GM18520 (cell line): ENCODE measurements around the gene P2RX7.
"Not testable (repeated sequence)": the region's sequence is repeated elsewhere in the genome, so short reads cannot be mapped to it uniquely, and the experiment has no call there.

Experiments
- ATAC-seq: cut with Tn5 transposase; IDR thresholded peaks from one replicate; pipeline ENCODE4 v1.9.1; 2021; ENCODE audit not compliant: unreplicated experiment

The P2RX7 gene

DNA sequence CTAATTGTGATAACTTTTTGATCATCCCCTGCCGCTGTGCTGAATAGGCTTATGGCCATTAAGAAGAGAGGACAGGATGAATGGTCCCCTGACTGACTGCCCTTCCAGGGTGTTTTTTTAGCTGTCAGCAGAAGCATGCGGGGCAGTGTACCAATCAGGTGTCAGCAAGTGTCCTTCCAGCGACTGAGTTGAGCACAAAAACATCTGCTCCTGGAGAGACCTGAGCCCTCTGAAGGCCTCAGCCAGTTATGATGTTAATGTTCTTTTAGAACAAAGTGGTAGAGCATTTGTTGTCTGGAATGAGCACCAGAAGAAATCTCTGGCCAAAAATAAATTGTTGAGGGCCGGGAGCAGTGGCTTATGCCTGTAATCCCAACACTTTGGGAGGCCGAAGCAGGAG, 37.5 kb downstream of the P2RX7 start:
- ATAC-seq = no peak

DNA sequence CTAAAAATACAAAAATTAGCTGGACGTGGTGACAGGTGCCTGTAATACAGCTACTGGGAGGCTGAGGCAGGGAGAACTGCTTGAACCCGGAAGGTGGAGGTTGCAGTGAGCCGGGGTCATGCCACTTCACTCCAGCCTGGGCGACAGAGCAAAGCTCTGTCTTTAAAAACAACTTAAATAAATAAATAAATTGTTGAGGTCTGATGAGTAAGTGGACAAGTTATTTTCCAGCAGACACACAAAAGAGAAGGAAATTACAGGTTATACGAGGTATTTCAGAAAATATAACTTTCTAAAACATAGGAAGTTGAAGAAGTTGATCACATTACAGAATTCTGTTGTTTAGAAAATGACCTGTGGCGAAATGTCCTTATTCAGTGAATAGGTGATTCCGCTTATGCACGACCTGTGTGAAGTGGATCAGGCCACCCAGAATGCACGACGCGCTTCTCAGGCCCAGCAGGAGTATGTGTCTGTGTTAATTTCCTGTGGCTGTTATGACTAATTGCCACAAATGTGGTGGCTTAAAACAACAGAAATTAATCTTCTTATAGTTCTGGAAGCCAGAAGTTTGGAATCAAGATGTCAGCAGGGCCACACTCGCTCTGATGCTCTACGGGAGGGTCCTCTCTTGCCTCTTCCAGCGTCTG, 38.1 kb downstream of the P2RX7 start:
- no peak for ATAC-seq

DNA sequence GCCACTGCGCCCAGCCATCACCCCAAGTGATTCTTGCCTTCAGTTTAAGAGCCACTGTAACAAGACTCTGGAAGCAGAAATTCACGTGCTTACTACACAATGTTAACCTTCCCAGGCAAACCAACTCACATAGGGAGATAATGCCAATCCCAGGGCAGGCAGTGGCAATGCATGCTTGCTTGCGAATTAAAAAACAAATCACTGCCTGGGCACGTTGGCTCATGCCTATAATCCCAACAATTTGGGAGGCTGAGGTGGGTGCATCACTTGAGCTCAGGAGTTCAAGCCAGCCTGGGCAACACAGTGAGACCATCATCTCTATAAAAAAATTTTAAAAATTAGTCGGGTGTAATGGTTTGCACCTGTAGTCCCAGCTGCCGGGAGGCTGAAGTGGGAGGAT, 39.5 kb downstream of the P2RX7 start:
- no peak for ATAC-seq

DNA sequence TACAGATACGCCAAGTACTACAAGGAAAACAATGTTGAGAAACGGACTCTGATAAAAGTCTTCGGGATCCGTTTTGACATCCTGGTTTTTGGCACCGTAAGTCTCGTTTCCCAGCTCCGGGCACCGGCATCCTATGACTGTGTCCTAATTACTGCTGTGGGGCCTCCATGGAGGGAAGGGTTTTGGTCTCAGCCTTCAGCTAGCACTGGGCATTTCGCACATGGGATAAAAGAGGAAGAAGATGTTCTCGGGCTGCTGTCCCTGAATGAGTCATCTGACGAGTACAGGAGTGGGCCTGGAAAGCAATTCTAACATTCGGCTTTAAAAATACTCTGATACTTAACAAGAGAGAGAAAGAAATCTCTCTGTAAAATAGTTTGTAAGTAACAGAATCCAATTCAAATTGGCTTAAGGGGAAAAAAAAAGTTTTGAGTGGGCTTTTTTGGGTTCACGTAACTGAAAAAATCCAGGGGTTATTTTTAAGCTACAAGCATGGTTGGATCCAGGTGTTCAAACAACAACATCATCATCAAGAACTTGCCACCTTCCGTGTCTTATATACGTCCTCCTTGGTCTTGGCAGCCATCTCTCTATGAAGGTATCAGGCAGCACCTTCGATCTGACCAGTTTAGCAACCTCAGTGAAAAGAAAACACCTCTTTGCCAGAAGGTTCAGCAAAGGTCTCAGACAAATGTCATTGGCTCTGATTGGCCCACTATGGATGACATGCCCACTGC, 42.9 kb downstream of the P2RX7 start:
- ATAC-seq = no peak

DNA sequence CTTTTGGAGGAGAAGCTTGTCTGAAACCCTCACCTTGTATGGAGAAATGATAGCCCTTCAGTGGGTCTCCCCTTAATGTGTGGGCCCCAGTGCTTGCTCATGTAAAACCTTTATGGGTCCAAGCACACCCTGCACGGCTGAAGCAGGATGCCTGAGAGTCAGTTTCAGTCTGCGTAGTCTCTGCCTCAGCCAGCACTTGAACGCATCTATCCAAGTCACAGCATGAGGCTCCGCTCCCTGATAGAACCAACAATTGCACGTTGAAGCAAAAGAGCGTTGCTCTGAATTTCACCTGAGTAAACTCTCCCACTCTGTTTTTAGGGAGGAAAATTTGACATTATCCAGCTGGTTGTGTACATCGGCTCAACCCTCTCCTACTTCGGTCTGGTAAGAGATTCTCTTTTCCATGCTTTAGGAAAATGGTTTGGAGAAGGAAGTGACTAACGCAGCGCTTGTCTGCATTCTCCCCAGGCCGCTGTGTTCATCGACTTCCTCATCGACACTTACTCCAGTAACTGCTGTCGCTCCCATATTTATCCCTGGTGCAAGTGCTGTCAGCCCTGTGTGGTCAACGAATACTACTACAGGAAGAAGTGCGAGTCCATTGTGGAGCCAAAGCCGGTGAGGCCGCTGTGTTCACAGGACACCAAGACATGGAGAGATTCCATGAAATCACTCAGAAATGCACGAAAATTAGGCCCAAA, 44.3 kb downstream of the P2RX7 start:
- ATAC-seq = no peak

DNA sequence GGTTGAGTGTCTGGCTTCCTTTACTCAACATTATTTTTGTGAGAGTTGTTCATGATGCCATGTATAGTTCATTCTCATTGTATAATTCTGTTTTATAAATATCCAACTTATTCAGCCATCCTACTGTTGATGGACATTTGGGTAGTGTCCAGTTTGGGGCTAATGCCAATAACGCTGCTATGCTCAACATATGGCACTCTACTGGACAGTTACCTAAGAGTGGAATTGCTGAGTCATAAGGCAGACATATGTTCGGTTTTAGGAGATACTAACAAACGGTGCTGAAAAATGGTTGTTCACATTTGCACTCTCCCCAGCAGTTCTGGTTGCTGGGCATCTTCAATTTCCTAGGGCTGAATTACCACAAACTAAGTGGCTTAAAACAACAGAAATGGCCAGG, 48.5 kb downstream of the P2RX7 start:
- ATAC-seq = no peak

DNA sequence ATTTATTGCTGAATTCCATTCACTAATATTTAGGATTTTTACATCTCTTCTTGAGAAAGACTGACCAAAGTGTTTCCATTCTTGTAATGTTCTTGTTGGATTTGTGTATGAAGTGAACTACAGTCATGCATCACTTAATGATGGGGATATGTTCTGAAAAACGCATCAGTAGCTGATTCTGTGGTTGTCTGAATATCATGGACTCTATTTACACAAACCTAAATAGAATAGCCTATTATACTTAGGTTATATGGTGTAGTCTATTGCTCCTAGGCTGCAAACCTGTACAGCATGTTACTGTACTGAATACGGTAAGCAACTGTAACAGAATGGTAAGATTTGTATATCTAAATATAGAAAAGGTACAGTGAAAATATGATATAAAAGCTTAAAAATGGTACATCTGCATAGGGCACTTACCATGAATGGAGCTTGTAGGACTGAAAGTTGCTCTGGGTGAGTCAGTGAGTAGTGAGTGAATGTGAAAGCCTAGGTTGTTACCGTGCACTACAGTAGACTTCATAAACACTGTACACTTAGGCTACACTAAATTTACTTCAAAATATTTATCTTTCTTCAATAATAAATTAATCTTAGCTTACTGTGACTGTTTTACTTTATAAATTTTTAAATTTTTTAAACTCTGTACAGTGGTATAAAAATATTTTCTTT, 49.7 kb downstream of the P2RX7 start:
- ATAC-seq = no peak

DNA sequence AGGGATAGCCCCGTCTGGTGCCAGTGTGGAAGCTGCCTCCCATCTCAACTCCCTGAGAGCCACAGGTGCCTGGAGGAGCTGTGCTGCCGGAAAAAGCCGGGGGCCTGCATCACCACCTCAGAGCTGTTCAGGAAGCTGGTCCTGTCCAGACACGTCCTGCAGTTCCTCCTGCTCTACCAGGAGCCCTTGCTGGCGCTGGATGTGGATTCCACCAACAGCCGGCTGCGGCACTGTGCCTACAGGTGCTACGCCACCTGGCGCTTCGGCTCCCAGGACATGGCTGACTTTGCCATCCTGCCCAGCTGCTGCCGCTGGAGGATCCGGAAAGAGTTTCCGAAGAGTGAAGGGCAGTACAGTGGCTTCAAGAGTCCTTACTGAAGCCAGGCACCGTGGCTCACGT, 51.7 kb downstream of the P2RX7 start:
- ATAC-seq = no peak

DNA sequence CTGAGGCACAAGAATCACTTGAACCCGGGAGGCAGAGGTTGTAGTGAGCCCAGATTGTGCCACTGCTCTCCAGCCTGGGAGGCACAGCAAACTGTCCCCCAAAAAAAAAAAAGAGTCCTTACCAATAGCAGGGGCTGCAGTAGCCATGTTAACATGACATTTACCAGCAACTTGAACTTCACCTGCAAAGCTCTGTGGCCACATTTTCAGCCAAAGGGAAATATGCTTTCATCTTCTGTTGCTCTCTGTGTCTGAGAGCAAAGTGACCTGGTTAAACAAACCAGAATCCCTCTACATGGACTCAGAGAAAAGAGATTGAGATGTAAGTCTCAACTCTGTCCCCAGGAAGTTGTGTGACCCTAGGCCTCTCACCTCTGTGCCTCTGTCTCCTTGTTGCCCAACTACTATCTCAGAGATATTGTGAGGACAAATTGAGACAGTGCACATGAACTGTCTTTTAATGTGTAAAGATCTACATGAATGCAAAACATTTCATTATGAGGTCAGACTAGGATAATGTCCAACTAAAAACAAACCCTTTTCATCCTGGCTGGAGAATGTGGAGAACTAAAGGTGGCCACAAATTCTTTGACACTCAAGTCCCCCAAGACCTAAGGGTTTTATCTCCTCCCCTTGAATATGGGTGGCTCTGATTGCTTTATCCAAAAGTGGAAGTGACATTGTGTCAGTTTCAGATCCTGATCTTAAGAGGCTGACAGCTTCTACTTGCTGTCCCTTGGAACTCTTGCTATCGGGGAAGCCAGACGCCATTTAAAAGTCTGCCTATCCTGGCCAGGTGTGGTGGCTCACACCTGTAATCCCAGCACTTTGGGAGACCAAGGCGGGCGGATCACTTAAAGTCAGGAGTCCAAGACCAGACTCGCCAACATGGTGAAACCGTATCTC, 52.6 kb downstream of the P2RX7 start:
- no peak for ATAC-seq

DNA sequence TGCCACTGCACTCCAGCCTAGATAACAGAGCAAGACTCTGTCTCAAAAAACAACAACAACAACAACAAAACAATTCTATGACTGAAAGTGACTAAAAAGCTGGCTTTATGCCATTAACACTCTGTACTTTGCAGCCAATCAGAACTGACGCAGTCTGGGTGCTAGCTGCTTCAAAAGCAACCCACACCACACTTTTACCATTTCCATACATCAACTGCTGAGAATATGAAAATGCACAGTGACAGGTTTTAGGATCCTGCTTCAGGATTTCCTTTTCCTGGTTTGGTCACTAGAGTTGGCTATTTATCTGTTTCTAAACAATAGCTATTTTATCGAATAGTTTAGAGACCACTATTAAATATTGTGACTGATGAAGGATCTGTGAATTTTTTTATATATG, 54.1 kb downstream of the P2RX7 start:
- ATAC-seq = no peak

DNA sequence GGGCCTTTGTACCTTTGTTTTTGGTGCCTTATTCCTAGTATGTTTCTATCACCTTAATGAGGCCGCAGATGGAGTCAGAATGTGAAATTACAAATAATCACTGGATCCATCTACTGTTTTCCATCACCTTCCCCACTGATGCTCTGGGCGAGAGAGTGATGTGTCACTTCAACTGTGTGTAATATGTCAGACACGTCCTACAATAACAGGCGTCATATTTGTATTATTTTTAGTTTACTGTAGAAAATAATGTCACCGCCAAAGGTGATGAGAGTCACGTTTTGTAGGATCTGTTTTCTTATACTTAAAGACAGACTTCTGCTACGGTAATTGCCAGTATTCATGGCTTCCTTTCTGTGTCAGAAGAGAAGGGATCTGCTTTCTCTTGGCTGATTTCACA, 54.8 kb downstream of the P2RX7 start:
- ATAC-seq = no peak

DNA sequence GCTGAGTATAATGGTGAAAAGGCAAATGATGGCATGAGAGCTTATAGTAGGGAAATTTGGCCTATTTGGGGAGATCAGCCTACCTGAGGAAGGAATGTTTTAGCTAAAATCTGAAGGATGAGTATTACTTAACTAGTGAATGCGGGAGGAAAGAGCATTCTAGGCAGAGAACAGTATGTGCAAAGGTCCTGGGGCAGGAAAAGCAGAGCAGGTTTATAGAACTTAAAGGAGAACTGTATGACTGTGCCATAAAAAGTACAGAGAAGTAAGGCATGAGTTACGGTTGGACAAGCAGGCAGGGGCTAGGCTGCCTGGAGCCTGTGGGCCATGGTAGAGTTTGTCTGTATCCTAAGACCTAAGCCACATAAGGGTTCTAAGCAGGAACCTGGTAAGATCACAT, 55.6 kb downstream of the P2RX7 start:
- no peak for ATAC-seq

DNA sequence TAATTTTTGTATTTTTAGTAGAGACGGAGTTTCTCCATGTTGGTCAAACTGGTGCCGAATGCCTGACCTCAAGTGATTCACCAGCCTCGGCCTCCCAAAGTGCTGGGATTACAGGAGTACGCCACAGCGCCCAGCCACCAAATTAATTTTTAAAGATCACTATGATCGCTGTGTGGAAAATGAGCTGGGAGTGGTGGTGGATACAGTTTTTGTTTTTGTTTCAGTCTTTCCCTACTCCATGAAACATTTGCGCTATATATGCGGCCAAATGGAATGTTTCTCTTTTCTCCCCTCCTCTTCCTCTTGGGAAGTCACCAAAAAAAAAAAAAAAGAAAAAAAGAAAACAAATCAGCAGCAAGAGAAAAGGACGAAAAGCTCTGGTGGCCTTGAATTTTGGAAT, 56.5 kb downstream of the P2RX7 start:
- ATAC-seq = no peak

DNA sequence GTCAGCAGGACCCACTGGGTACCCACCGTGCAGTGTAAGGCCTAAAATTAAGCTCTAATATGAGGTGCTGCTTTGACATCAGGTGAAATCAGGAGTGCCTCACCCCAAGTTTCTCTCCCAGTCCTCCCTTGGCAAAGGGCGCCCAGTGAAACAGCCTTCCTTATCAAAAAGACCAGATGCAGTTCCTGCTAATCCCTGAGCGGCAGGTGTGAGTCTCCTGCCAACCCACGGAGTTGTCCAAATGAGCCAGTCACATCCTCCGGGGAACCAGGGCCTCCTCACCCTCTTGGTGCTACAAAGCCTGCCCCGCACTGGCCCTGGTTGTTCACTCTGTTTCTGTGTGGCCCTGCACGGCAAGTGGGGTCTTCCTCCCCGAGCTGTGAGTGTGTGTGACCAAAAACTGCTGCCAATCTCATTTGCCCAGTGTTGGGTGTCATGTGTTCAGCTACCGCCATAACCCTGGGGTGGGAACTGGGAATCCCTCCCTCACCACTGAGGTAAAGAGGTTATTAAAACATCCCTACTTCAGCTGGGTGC, 57.0 kb downstream of the P2RX7 start:
- ATAC-seq = no peak

DNA sequence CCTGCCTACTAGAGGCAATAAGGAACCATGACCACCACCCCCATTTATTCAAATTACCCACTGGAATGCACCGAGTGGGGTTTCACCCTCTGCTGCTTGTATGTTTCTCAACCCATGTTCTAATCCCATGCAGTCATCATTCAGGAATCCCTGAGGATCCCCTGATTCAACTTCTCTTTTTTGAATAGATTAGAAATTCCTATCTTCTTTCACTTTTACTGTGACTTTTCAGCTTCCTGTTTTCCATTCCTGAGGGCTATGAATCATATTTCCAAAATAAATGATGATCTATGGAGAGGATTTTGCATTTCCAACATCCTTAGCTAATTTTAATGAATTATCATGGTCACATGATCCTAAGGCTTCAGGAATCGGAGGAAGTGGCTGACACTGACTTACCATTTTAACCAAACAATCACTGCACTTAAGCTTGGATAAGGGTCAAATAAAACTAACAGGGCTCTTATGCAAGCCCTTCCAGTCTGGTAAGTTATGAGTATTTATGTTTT, 57.9 kb downstream of the P2RX7 start:
- no peak for ATAC-seq

DNA sequence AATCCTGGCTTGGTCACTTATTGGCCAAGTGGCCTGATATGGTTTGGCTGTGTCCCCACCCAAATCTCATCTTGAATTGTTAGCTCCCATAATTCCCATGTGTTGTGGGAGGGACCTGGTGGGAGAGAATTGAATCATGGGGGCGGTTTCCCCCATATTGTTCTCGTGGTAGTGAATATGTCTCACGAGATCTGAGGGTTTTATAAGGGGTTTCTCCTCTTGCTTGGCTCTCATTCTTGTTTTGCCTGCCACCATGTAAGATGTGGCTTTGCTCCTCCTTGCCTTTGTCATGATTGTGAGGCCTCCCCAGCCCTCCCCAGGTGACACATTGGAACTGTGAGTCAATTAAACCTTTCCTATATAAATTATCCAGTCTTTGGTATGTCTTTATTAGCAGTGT, 58.5 kb downstream of the P2RX7 start:
- ATAC-seq = no peak

DNA sequence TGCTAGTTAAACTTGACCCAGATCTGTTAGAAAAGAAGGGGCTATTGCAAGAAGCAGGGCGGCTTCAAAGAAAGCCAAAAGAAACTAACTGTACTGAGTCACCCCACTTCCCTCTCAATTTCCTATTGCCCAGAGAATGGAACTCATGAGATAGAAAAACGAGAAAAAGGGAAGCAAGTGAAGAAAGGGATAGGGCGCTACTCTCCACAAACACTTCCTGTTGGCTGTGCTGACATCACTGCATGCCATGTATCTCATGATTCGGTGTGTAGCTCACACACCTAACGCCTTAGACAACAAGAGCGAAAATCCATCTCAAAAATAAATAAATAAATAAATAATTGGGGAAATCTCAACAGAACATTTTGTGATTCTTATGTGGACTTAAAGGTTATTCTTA, 64.2 kb downstream of the P2RX7 start:
- ATAC-seq = no peak

DNA sequence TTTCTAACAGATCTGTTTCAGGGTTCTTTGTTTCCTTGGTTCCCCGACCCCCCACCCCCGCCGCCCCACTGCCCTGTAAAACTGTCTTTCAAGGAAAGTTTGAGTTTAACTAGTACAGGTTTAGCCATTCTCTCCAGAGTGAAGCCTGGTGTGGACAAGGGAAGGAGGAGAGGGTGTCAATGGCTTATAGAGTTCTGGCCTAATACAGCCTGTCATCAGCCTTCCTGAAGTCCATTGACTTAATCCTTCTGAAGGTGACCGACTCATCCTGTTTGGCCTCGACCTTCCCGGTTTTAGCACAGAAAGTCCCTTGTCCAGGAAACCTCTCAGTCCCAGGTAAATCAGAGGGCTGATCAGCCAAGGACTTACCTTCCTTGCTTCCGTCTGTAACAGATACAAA, 66.3 kb downstream of the P2RX7 start:
- ATAC-seq = no peak

DNA sequence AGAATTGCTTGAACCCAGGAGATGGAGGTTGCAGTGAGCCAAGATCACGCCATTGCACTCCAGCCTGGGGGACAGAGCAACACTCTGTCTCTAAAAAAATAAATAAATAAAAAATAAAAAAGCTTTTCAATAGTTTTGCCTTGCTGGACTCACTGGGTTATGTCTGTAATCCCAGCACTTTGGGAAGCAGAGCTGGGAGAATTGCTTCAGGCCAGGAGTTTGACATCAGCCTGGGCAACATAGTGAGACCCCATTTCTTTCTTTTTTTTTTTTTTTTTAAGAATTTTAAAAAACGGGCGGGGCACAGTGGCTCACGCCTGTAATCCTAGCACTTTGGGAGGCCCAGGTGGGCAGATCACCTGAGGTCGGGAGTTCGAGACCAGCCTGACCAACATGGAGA, 68.5 kb downstream of the P2RX7 start:
- not testable (repeated sequence) for ATAC-seq
